GM19025 (cell line): ENCODE measurements around the gene CLCN5.

Experiments
- ATAC-seq: cut with Tn5 transposase; IDR thresholded peaks from one replicate; pipeline ENCODE4 v1.9.1; 2021; ENCODE audit warnings: mild to moderate bottlenecking, low read depth, moderate library complexity; ENCODE audit not compliant: unreplicated experiment

CLCN5 gene

DNA sequence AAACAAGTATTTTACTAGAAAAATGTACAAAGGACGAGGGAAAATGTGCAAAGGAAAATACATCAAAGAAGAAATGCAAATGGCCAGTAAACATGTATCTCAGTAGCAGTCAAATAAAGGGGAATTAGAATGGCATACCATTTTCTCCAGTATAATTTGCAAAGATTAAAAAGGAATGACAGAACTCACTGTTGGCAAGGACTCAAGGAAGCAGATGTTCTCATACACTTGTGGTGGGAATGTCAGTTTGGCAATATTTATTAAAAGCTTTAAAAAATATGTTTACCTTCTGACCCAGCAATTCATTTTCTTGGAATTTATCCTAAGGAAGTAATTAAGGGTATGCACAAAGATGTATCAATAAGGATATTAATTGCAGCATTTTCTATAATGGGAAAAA, 7.6 kb downstream of the CLCN5 start:
- ATAC-seq = no peak

DNA sequence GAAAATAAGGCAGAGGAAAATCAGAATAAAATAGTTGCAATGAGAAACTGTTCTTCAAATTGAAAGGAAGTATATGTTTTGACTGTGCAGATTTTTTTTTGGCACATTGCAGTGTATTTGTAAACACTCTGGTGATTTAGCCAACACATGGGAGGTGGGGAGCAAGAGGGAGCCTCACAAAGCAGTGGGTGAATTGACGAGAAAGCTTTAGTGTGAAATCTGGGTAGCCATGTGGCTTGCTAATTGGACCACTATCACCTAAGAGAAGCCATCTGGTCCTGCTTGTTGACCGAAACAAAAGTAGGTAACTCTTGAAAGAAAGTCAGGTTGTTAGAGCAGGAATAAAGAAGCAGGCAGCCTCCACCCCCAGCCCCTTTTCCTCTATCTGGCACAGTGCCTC, 10.4 kb downstream of the CLCN5 start:
- no peak for ATAC-seq

DNA sequence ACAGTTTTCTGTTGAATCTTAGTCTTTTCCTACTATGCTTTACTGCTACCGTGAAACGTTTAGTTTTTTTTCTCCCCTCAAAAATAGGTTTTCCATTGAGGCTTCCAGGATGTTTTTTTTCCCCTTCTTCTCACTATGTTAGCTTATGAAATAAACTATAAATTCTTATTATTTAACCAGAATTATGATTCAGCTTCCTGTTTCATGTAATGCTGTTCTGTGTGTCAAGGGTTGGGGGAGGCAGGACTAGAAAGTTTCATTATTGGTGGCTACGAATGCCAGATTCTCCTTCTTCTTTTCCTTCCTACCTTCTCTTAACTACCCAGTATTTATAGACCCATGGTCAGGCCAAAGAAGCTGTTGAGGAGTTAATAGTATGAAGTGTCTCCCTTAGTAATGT, 11.8 kb downstream of the CLCN5 start:
- no peak for ATAC-seq

DNA sequence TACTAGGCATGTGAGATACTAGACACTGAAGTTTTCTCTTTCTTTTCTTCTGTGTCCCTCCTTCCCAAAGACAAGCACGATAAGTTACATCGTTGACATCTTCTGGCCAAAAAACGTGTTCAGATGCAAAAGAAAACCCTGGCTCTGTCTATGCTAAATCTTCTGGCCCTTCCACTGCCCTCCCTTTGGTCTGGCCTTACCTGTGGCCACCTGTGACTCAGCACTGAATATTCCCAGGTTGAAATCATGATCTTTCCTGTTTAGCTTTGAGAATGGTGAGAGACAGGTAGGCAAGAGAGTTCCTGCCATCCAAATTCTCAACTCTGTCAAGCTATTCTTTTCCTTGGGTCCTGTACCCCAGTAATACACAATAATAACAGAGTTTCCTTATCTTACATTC, 12.3 kb downstream of the CLCN5 start:
- no peak for ATAC-seq

DNA sequence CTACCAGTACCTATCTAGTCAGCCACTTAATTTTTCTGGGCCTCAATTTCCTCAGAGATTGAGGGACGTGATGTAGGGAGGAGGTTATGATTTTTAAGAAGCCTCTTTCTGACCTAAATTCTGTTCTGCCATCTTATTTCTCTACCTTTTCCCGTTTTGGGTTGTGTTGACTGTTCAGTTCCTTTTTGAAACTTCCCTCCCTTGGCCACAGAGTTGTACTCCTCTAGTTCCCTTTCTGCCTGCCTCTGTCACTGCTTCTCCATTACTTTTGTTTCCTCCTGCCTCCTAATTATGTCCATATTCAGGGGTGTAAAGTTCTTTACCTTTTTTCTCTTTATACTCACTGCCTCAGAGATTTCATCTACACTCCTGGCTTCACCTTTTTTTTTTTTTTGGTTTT, 25.4 kb downstream of the CLCN5 start:
- no peak for ATAC-seq

DNA sequence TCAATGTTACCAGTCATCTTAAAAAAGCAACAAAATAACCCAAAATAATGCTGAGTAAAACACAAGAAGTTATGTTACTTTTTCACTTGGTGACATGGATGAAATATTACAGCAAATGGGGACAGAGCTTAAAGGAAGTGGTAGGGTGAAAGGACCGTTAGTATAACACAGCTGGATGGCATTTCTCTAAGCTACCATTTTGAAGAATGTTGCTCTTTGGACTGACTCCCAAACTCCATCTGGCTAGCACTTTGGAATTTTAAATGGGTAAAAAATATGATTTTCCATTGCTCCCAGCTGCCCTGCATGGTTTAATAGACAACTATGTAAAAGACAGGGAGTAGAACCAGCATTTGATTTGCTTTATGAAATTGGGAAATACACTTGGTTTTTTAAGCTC, 27.6 kb downstream of the CLCN5 start:
- no peak for ATAC-seq

DNA sequence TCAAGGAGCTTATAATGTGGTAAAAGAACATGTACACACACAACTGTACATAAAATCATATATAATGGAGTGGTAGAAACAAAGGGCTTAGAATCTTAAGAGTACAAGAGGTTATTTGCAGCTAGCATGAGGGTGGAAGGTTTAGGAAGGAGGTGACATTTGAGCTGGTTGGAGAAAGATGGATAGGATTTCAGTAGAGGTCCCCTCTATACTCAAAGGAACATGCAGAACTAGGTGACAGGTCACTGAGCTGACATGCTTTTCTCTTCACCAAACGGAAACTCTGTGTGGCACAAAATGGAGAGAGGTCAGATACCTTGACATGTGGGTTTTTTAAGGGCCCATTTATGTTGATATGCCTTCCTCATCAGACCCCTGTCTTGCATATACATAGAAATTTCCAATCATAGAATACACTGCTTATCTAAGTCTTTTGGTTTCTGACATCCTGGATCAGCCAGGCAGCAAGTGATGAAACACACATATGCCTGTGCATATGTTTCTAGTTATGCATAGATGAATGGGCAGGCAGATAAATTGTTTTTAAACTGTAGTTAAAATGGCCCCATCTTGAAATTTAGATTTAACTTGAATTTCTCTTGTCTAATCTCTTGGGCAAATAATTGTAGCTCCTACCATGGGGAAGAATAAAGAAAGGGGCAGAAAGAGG, 29.3 kb downstream of the CLCN5 start:
- no peak for ATAC-seq

DNA sequence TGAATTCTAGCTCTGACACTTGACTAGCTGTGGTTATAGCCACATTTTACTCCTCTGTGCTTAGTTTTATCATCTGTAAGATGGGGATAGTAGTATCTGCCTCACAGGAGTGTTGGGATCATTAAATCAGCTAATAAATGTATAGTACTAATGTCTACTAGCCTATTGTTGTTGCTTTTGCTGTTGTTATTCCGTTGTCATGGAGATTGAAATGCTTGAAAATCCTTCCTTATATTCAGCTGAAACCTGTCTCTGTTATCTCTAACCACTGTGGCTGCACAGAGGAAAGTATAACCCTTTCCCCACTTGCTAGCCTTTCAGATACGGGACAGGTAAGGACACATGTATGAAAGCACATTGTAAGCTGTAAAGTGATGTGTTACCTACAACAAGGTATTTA, 33.9 kb downstream of the CLCN5 start:
- ATAC-seq = no peak

DNA sequence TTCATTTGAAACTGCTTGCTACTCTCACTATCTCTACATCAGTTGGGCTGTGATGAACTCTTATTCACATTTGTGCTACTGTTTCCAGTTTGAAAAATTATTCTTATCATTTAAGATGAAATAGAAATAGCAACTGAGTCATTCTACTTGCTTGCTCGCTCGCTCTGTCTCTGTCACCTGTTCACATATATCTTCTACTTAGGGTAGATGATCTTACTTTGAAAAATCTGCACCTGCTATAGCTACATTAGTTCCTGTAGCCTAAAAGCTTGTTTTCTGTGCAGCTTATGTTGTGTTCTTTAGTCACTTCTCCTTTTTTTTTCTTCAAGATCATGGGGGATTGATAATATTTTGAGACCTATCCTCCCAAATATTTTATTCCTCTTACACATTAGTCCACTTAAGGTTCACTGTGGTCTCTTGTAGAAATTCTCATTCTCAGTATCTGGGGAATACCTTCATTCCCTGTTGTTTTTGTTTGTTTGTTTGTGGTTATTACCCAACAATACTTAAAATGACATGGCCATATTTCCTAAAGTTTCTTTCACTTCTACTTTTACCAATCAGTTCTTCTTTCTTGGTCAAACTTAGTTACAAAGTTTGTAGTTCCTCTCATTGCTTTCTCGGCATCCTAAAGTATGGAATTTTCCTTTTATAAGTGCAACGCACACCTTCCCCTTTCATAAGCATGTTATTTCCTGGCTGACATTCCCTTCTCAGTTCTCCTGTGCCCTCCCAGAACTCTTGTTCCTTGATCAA, 36.5 kb downstream of the CLCN5 start:
- no peak for ATAC-seq

DNA sequence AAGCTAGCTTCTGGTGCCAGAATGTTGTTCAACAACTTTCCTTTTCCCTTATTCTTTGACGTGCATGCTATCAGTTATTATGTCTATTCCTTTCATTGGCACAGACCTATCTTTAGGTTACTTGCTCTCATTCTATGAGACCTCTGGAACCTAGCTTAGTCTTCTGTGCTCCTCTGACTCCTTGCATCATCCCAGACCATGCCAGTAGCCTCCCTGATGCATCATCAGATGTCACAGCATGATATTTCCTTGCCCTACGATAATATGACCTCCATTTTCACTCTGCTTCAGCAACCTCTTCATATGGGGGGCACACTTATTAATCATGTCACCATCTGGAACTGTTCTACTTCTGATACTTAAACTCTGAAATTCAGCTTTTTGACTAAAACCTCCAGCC, 37.2 kb downstream of the CLCN5 start:
- no peak for ATAC-seq

DNA sequence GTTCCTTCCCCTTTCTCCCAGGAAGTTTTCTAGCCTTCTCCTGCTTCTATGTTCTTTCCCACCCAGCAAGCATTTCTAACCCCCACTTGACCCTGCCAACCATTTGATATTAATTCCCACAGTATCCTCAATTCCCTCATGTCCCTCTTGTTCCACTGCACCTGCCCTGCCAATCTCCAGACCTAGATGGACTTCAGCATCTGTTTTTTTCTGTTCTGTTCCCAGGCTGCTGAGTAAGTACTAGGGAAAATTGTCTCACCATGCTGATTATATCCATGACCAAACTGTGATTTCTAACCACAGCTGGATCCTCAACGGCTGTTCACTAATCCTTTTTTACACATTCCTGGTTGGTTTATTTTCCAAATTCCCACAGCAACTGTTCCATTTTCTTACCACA, 37.7 kb downstream of the CLCN5 start:
- no peak for ATAC-seq

DNA sequence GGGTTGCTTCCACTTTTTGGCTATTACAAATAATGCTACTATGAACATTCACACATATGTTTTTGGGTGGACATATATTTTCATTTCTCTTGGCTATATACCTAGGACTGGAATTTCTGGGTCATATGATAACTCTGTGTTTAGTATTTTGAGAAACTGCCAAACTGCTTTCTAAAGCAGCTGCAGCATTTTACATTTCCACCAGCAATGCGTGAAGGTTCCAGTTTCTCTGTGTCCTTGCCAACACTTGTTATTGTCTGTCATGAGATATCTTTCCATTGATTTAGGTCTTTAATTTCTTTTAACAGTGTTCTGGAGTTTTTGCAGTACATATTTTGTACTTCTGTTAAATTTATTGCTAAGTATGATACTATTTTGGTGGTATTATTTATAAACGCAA, 48.3 kb downstream of the CLCN5 start:
- no peak for ATAC-seq

DNA sequence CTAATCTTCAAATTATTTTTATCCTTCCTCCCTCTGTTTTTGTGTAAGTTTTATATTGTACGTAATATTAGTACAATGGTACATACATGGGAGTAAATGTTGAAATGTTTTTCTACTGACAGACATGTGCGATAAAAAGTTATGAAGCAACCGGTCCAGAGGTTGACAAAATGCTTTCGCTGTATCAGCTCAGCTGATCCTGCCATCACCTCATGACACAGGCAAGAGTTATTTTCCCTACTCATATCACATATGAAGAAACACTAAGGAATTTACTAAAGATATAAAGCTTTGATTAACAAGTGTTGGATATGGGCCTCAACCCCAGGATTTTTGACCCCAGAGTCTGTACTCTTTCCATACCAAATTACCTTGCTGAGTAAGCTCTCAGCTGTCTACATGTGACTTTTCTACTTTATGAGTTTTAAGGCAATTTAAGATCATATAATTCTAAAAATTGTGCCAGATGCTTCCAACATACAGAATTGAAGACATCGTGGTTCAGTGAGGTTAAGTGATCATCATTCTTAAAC, 50.0 kb downstream of the CLCN5 start:
- no peak for ATAC-seq

DNA sequence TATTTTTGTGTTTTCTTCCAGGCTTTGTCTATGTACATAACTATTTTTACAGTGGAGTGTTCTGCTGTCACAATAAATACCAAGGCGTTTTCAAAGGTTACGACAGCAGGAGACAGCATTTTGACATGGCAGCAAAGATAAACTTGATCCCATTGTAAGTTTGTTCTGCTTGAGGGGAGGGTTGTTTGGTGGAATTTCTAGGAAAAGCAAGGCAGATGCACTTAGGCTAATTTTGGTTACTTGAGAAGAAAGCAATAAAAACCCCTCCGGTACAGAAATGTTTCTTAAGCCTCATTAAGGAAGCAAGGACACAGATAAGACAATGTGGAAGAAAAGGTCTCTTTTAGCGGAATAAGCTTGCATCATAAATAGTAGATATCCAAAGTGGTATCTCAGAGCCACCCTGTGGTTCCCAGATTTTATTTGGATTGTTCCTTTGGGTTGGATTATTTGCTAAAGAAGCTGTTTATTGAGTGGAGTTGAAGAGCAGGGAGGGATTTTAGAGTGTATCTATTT, 54.3 kb downstream of the CLCN5 start:
- no peak for ATAC-seq

DNA sequence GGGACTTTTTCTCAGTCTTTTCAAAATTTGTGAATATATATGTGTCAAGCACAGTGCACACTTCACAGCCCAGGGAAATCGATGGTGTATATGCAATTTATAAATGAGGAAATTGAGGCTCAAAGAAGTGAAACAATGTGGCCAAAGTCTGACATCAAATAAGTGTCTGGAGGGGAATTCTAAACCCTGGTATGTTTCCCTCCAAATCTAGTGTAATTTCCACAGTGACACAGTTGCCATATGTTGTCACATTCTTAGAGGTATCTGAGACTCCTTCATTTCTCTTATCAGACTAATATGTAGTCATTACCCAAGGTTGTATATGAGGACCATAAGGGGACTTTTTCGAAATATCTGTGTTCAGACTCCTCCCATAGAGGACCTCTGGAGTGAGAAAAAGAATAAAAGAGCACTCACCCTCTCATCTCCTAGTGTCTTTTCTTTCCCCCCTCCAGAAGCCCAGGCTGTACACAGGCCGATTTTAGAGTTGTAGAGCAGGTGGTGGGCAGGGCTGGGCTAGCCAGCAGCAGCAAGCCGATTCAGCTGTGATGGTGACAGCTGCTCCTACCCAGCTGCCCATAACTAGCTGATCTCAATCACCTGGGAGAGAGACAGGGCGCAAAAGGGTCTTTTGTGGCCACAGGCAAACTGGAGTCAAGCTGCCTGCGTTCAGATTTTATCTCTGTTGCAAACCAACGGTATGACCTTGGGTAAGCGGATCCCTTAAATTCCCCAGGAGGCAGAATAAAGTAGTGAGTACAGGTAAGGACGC, 55.1 kb downstream of the CLCN5 start:
- ATAC-seq = no peak

DNA sequence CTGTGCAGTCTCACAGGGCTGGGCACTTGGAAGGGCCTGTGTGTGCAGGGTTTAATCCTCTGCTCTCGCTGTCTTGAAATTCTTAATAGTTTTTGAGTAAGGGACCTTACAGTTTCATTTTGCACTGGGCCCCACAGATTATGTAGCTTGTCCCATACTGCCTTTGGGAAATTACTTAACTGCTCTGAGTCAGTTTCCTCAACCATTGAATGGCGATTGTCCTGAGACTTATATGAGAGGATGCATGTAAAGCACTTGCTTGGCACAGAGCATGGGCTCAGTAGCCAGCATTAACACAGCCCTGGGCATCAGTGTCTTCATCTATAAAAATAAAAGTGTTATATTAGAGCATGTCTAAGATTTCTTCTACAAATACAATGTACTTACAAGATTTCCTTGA, 55.8 kb downstream of the CLCN5 start:
- no peak for ATAC-seq

DNA sequence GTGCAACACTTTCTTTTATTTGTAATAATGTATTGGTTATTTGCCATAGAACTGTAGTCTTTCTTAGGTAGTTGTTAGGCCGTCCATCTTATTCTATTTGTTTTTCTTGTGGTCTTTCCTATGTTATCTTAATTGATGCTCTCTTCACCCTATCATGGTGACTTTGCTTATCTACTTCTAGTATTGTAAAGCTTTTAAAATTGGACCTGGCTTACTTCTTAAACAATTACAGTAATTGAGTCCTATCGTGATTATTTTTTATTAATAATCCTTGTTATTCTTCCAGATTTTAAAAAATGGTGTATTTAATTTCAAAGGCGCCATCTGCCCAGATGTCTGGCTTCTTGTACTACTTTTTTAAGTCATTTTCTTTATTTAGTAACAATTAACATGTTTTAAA, 63.7 kb downstream of the CLCN5 start:
- ATAC-seq = no peak

DNA sequence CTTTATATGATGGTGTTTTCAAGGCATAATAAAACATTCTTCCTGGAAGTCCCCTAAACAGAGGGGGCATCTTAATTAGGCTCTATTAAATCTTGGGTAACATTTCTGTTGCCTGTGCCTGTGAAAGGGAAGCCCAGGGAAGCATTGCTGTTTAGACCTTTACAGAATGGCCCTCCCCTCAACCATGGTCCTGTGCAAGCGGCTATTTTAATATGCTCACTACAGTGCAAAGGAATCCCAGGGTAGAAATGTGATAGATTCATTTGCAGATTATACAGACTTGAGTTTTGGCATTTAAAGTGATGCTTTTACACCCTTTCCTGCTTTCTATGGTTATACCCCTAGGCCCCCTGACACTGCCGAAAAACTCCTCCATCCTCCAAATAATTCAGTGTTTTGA, 65.3 kb downstream of the CLCN5 start:
- no peak for ATAC-seq

DNA sequence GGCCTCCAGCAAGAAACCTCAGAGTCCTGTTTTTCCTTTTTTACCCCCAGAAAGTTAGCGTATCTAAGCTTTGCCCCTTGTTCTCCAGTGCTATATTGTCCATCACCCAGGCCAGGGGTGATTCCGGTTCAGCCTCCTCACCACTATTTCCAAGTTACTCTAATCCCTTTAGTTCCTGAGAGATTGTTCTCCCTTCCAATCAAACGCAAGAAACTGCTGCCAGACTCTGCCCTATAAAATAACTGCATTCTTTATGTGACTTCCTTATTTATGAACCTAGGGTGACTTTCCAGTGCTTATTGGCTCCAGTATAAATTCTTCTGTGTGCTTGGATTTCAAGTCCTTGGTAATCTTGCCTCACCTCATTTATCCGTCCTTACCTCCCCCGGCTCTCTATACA, 65.7 kb downstream of the CLCN5 start:
- no peak for ATAC-seq

DNA sequence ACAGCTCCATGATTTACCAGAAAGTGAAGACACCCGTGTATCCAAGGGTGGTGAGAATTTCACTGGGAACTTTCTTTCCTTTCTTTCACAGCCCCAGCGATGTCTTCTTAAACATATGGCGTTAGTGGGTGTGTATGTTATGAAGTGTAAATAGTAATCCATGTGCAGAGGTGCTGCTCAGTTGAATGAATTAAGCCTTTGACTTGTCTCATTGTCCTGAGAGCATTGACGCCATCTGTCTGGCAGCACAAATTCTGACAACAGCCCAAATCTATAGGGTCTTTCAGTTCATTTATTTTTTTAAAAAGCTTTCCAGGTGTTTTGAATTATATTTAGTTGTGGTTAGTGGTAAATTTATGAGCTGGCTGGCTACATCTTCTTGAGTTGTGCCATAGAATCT, 69.4 kb downstream of the CLCN5 start:
- ATAC-seq = no peak

DNA sequence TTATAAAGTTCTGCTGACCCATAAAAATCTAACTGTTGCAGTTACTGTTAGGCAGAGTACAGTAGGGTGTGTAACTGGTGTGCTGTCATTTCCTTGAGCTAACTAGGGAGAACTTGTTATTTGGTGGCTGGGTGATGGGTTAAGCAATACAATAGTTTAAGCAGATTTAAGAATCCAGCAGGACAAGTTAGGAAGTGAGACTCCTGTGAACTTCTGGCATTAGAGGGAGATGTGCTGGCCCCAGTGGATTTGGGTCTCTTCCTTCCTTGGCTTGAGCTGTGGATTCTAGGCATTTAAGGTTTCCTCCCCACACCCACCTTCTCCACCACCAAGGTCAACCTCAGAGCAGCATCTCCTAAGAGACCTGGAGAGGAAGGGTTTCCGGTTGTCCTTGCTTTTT, 70.5 kb downstream of the CLCN5 start:
- no peak for ATAC-seq
